K562 (cell line): ENCODE results near the gene RAI1.

Source experiments
- CBX5 ChIP-seq: IDR thresholded peaks from 2 replicates; pipeline ENCODE4 v1.6.1; 2014; ENCODE audit warnings: low read depth, borderline replicate concordance
- CTCF ChIP-seq, 3 experiments: IDR thresholded peaks in 2 of 3; conservative IDR thresholded peaks in 1 of 3; 2 replicates each; pipeline ENCODE4 v1.5.1; 2011 to 2012; ENCODE audit warnings: low read length in 3 of 3, mild to moderate bottlenecking in 3 of 3, control low read depth in 2 of 3, improper control_type of control experiment in 1 of 3, inconsistent platforms in 1 of 3, low read depth in 1 of 3, mixed read lengths in 1 of 3, moderate library complexity in 1 of 3; ENCODE audit not compliant: insufficient read depth in 2 of 3
- ELF1 ChIP-seq: fragments of 200-800 bp; sonication (Bioruptor generic); IDR thresholded peaks from 2 replicates; pipeline ENCODE4 v1.6.1; 2016; ENCODE audit warnings: missing genetic modification characterization, missing compliant biosample characterization
- HDGF ChIP-seq: fragments of 450-650 bp; IDR thresholded peaks from 2 replicates; pipeline ENCODE4 v1.6.1; 2016
- MXI1 ChIP-seq: IDR thresholded peaks from 2 replicates; pipeline ENCODE4 v1.6.1; 2011; ENCODE audit warnings: low read depth, mild to moderate bottlenecking, improper control_type of control experiment, low read length
- NFE2L1 ChIP-seq: fragments of 450-650 bp; IDR thresholded peaks from 2 replicates; pipeline ENCODE4 v1.6.1; 2016; ENCODE audit warnings: missing genetic modification characterization, low read depth, mild to moderate bottlenecking, missing compliant biosample characterization, moderate library complexity, borderline replicate concordance
- POLR2A ChIP-seq: fragments of 450-650 bp; conservative IDR thresholded peaks from 2 replicates; pipeline ENCODE4 v1.6.1; 2016
- SIN3A ChIP-seq, 2 experiments: fragments of 150-350 bp in 1 of 2; IDR thresholded peaks; 2 replicates each; pipeline ENCODE4 v1.6.1; 2011 to 2016; ENCODE audit warnings: borderline replicate concordance in 2 of 2, low read depth in 2 of 2, low read length in 2 of 2, mild to moderate bottlenecking in 2 of 2, moderate library complexity in 2 of 2; ENCODE audit not compliant: control insufficient read depth in 1 of 2
- SP1 ChIP-seq: sonication (generic); formaldehyde crosslinking; IDR thresholded peaks from 2 replicates; pipeline ENCODE4 v1.8.1; 2022; ENCODE audit warnings: mild to moderate bottlenecking, missing genetic modification reagents
- TCF7L2 ChIP-seq: fragments of 150-350 bp; IDR thresholded peaks from 2 replicates; pipeline ENCODE4 v1.6.1; 2016; ENCODE audit warnings: low read depth, mild to moderate bottlenecking, low read length, moderate library complexity
- USF2 ChIP-seq: sonication (generic); formaldehyde crosslinking; IDR thresholded peaks from 2 replicates; pipeline ENCODE4 v1.5.0; 2020; ENCODE audit warnings: missing genetic modification reagents
- XRCC3 ChIP-seq: fragments of 450-650 bp; IDR thresholded peaks from 2 replicates; pipeline ENCODE4 v1.6.1; 2017; ENCODE audit warnings: mild to moderate bottlenecking, moderate library complexity
- TF ChIP-seq, protein P1 (sequence below): fragments of 450-650 bp; formaldehyde crosslinking; IDR thresholded peaks from 2 replicates; pipeline ENCODE4 v1.4.0; 2020; ENCODE audit warnings: mild to moderate bottlenecking, mixed read lengths
- TF ChIP-seq, protein P2 (sequence below): fragments of 450-650 bp; IDR thresholded peaks from 2 replicates; pipeline ENCODE4 v1.6.1; 2014; ENCODE audit warnings: low read depth, mild to moderate bottlenecking, moderate library complexity, borderline replicate concordance

GRCh38 chr17:17700251-17700969, 19.2 kb downstream of the RAI1 start:
- no peak for TF ChIP-seq NFE2L1 (tag)
- TF ChIP-seq HDGF, result no peak
- TF ChIP-seq CTCF (IDR thresholded peaks at IDR 0.05 in 2 of 3, conservative IDR thresholded peaks at IDR 0.05 in 1 of 3; ENCODE audit: insufficient read depth in 2 of 3, low read depth in 1 of 3, low read length in 3 of 3), result no peak
- no peak for TF ChIP-seq TCF7L2
- TF ChIP-seq XRCC3, result no peak
- TF ChIP-seq SP1 (CRISPR knock-in tag), result no peak
- no peak for TF ChIP-seq USF2
- no peak for TF ChIP-seq MXI1
- TF ChIP-seq, protein P1, sequence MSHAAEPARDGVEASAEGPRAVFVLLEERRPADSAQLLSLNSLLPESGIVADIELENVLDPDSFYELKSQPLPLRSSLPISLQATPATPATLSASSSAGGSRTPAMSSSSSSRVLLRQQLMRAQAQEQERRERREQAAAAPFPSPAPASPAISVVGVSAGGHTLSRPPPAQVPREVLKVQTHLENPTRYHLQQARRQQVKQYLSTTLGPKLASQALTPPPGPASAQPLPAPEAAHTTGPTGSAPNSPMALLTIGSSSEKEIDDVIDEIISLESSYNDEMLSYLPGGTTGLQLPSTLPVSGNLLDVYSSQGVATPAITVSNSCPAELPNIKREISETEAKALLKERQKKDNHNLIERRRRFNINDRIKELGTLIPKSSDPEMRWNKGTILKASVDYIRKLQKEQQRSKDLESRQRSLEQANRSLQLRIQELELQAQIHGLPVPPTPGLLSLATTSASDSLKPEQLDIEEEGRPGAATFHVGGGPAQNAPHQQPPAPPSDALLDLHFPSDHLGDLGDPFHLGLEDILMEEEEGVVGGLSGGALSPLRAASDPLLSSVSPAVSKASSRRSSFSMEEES (CRISPR knock-in tag), result no peak
- TF ChIP-seq, protein P2, sequence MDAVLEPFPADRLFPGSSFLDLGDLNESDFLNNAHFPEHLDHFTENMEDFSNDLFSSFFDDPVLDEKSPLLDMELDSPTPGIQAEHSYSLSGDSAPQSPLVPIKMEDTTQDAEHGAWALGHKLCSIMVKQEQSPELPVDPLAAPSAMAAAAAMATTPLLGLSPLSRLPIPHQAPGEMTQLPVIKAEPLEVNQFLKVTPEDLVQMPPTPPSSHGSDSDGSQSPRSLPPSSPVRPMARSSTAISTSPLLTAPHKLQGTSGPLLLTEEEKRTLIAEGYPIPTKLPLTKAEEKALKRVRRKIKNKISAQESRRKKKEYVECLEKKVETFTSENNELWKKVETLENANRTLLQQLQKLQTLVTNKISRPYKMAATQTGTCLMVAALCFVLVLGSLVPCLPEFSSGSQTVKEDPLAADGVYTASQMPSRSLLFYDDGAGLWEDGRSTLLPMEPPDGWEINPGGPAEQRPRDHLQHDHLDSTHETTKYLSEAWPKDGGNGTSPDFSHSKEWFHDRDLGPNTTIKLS, result no peak
- no peak for TF ChIP-seq POLR2A
- TF ChIP-seq SIN3A (IDR thresholded peaks at IDR 0.05; ENCODE audit: borderline replicate concordance in 2 of 2, control insufficient read depth in 1 of 2, low read depth in 2 of 2, low read length in 2 of 2), result no peak
- no peak for TF ChIP-seq CBX5
- no peak for TF ChIP-seq ELF1 (tag)
